Measurements from ENCODE around the gene NELL1. TPM values are rescaled to one million over a fixed set of nuclear protein-coding genes. Genes with fewer than 3 reads are reported as not detected.

NELL1 gene
- total RNA-seq, 1 experiment from 2014 or later = not detected

DNA sequence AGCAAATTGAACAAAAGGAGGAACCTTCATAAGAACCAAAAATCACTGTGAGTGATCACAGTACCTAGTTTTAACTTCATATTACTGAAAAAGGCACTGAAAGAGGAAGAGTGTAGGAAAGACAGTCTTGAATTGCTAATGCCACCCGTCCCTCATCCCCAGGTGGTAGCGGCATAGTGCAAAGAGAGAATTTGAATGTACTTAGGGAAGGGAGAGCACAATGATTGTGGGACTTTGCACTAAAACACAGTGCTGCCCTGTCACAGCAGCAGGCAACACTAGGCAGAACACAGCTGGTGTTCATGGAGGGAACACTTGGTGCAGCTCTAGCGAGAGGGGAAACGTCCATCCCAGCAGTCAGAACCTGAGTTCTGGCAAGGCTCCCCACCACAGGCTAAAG, 807.2 kb downstream of the NELL1 start:
- Histone ChIP-seq H3K79me2 (ENCODE audit: low read length) (no peaks in the 10 kb centered on the region), H3K9ac (ENCODE audit: low read length) (no peak overlapping the region), H2AFZ (ENCODE audit: low read length) (no peak overlapping the region), H3K27me3 (ENCODE audit: low read length) (no peaks in the 10 kb centered on the region), H3K9me2 (replicated peaks; ENCODE audit: low read length) (no peaks in the 10 kb centered on the region), H3K36me3 (ENCODE audit: low read depth, low read length) (no peaks in the 10 kb centered on the region), H3K9me3 (ENCODE audit: low read length) (no peaks in the 10 kb centered on the region), H3K4me1 (ENCODE audit: insufficient read depth, low read length) (no peaks in the 10 kb centered on the region), H3K4me2 (ENCODE audit: low read length) (no peak overlapping the region), H3F3A (ENCODE audit: low read length, unreplicated experiment) (no peaks in the 10 kb centered on the region), H3K27ac (ENCODE audit: low read length) (no peak overlapping the region), H3K4me3 (ENCODE audit: low read length) (no peak overlapping the region), H4K20me1 (ENCODE audit: low read length) (no peaks in the 10 kb centered on the region)
- ChIA-PET POLR2A (ENCODE audit: unreplicated experiment) (no interaction called here), CTCF (no interaction called here)
- intact Hi-C loops (cut with micrococcal nuclease) = no loop called here
- ATAC-seq (no peak), DNase-seq (no peak)
- no TSS peak for BruUV-seq (replicated peaks)
- no peak for TF ChIP-seq EZH2 (IDR thresholded peaks at IDR 0.05; ENCODE audit: low read length, unreplicated experiment)
- no peak for TF ChIP-seq EZH2phosphoT487 (IDR thresholded peaks at IDR 0.05; ENCODE audit: borderline replicate concordance, low read length)
- TF ChIP-seq, protein P1, sequence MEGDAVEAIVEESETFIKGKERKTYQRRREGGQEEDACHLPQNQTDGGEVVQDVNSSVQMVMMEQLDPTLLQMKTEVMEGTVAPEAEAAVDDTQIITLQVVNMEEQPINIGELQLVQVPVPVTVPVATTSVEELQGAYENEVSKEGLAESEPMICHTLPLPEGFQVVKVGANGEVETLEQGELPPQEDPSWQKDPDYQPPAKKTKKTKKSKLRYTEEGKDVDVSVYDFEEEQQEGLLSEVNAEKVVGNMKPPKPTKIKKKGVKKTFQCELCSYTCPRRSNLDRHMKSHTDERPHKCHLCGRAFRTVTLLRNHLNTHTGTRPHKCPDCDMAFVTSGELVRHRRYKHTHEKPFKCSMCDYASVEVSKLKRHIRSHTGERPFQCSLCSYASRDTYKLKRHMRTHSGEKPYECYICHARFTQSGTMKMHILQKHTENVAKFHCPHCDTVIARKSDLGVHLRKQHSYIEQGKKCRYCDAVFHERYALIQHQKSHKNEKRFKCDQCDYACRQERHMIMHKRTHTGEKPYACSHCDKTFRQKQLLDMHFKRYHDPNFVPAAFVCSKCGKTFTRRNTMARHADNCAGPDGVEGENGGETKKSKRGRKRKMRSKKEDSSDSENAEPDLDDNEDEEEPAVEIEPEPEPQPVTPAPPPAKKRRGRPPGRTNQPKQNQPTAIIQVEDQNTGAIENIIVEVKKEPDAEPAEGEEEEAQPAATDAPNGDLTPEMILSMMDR (conservative IDR thresholded peaks at IDR 0.05; ENCODE audit: low read depth, low read length) = no peak

DNA sequence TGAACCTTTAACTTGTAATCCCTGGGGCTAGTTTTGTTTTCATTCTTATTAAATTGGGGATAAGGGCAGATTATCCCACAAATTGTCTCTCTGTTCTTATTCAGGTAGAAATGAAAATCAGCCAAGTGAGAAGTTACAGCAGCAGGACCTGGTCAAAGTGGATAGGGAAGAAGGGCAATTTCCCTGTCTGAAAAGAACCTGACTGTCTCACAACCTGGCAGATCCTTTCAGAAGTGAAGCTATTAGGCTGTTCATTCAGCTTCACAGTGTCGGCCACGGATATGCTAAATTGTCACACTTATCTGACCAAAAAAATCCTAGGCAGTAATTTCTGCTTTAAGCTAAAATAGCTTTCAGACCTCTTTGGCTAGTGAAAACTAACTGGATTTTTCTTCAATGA, 810.9 kb downstream of the NELL1 start:
- Histone ChIP-seq H3K9me3 (ENCODE audit: low read length) (no peaks in the 10 kb centered on the region), H3K27ac (ENCODE audit: low read length) (no peak overlapping the region), H3K4me2 (ENCODE audit: low read length) (no peak overlapping the region), H4K20me1 (ENCODE audit: low read length) (no peaks in the 10 kb centered on the region), H3F3A (ENCODE audit: low read length, unreplicated experiment) (no peaks in the 10 kb centered on the region), H3K4me3 (ENCODE audit: low read length) (no peak overlapping the region), H3K79me2 (ENCODE audit: low read length) (no peaks in the 10 kb centered on the region), H3K27me3 (ENCODE audit: low read length) (no peaks in the 10 kb centered on the region), H3K36me3 (ENCODE audit: low read depth, low read length) (no peaks in the 10 kb centered on the region), H3K9ac (ENCODE audit: low read length) (no peak overlapping the region), H2AFZ (ENCODE audit: low read length) (no peak overlapping the region), H3K9me2 (replicated peaks; ENCODE audit: low read length) (no peaks in the 10 kb centered on the region), H3K4me1 (ENCODE audit: insufficient read depth, low read length) (no peaks in the 10 kb centered on the region)
- TF ChIP-seq, protein P1 (conservative IDR thresholded peaks at IDR 0.05; ENCODE audit: low read depth, low read length) = no peak
- TF ChIP-seq EZH2phosphoT487 (IDR thresholded peaks at IDR 0.05; ENCODE audit: borderline replicate concordance, low read length) (no peak), EZH2 (IDR thresholded peaks at IDR 0.05; ENCODE audit: low read length, unreplicated experiment) (no peak)
- intact Hi-C loops (cut with micrococcal nuclease) = no loop called here
- no TSS peak for BruUV-seq (replicated peaks)
- ATAC-seq = no peak
- DNase-seq = no peak
- POLR2A ChIA-PET (ENCODE audit: unreplicated experiment) = no interaction called here
- CTCF ChIA-PET = no interaction called here

GRCh38 chr11:21481255-21481654, 811.9 kb downstream of the NELL1 start:
- Histone ChIP-seq H3K4me2 (ENCODE audit: low read length) (no peak overlapping the region), H3K9me2 (replicated peaks; ENCODE audit: low read length) (no peaks in the 10 kb centered on the region), H3F3A (ENCODE audit: low read length, unreplicated experiment) (no peaks in the 10 kb centered on the region), H3K4me3 (ENCODE audit: low read length) (no peak overlapping the region), H3K9ac (ENCODE audit: low read length) (no peak overlapping the region), H3K4me1 (ENCODE audit: insufficient read depth, low read length) (no peaks in the 10 kb centered on the region), H3K9me3 (ENCODE audit: low read length) (no peaks in the 10 kb centered on the region), H3K36me3 (ENCODE audit: low read depth, low read length) (no peaks in the 10 kb centered on the region), H4K20me1 (ENCODE audit: low read length) (no peaks in the 10 kb centered on the region), H3K79me2 (ENCODE audit: low read length) (no peaks in the 10 kb centered on the region), H2AFZ (ENCODE audit: low read length) (no peak overlapping the region), H3K27ac (ENCODE audit: low read length) (no peak overlapping the region), H3K27me3 (ENCODE audit: low read length) (no peaks in the 10 kb centered on the region)
- ATAC-seq (no peak), DNase-seq (no peak)
- ChIA-PET POLR2A (ENCODE audit: unreplicated experiment) (no interaction called here), CTCF (no interaction called here)
- BruUV-seq (replicated peaks) = no TSS peak
- TF ChIP-seq EZH2phosphoT487 (IDR thresholded peaks at IDR 0.05; ENCODE audit: borderline replicate concordance, low read length) (no peak), EZH2 (IDR thresholded peaks at IDR 0.05; ENCODE audit: low read length, unreplicated experiment) (no peak)
- TF ChIP-seq, protein P1 (conservative IDR thresholded peaks at IDR 0.05; ENCODE audit: low read depth, low read length) = no peak
- intact Hi-C loops (cut with micrococcal nuclease) = no loop called here
